ENCODE results near the gene RERE. TPM values are rescaled to one million over a fixed set of nuclear protein-coding genes. Genes with fewer than 3 reads are reported as not detected.

RERE gene
- total RNA-seq, 4 donors from 2014 or later, result 51.2 to 1,226 (median 253) TPM

DNA sequence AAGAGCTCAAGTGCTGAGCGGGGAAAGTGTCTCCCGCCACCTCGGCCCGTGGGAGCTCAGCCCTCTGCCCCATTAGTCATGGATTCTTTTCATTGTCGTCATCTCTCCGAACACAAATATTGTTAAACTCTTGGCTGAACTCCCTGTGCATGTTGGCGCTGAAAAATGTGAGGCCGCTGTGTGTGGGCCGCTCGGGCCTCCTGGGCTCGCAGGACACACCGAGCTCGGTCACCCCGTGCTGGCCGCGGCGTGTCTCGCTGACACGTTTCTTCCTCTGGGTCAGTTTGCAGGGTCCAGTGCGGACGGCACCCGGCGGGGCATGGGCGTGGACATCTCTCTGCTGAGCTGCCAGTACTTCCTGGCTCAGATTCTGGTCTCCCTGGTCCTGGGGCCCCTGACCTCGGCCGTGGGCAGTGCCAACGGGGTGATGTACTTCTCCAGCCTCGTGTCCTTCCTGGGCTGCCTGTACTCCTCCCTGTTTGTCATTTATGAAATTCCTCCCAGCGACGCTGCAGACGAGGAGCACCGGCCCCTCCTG, 473.9 kb downstream of the RERE start:
- H3K27ac ChIP-seq, result peak overlapping the region; percentile 86 to 88
- intact Hi-C loops (cut with DNase I; ENCODE audit: low total_unique reads), result no loop called here
- no peaks in the 10 kb centered on the region for H3K27me3 ChIP-seq
- peak overlapping the region in 1 of 2 donors; percentile 25 for H3K4me3 ChIP-seq
- DNase-seq, result peak; percentile 90
- peaks cover 5 to 8% of the 10 kb centered on the region in 2 donors for H3K4me1 ChIP-seq
- H3K9me3 ChIP-seq, result no peaks in the 10 kb centered on the region
- TF ChIP-seq POLR2A (IDR thresholded peaks at IDR 0.05) (no peak), CTCF (IDR thresholded peaks at IDR 0.05) (peak in 1 of 4 experiments; percentile 25)
- H3K36me3 ChIP-seq, result no peaks in the 10 kb centered on the region

DNA sequence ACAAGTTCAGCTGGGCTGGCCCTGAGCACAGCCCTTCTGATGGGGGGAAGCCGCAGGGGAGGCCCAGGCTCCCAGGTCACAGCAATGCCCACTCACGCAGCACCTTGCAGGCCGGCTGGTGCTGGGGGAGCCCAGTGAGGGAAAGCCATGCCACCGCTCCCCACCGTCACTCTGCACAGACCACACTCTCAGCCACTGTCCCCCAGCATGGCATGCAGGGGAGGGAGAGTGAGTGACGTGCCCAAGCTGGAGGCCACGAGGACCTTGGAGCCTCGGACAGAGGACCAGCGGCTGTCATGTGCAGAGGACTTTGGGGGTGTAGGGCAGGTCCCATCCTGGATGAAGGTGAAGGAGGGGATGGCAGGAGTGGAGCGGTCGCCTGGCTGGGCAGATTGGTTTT, 474.4 kb downstream of the RERE start:
- intact Hi-C loops (cut with DNase I; ENCODE audit: low total_unique reads), result no loop called here
- Histone ChIP-seq H3K9me3 (no peaks in the 10 kb centered on the region), H3K27ac (peak overlapping the region; percentile 86 to 88), H3K4me1 (peaks cover 5 to 8% of the 10 kb centered on the region in 2 donors), H3K27me3 (no peaks in the 10 kb centered on the region), H3K4me3 (no peak overlapping the region), H3K36me3 (no peaks in the 10 kb centered on the region)
- no peak for DNase-seq
- no peak for TF ChIP-seq POLR2A (IDR thresholded peaks at IDR 0.05)
- no peak for TF ChIP-seq CTCF (IDR thresholded peaks at IDR 0.05)

GRCh38 chr1:8342325-8342724, 475.1 kb downstream of the RERE start:
- Histone ChIP-seq H3K27me3 (no peaks in the 10 kb centered on the region), H3K27ac (peak overlapping the region; percentile 86 to 88), H3K36me3 (no peaks in the 10 kb centered on the region), H3K4me3 (no peak overlapping the region), H3K9me3 (no peaks in the 10 kb centered on the region), H3K4me1 (peaks cover 5 to 8% of the 10 kb centered on the region in 2 donors)
- intact Hi-C loops (cut with DNase I; ENCODE audit: low total_unique reads), result no loop called here
- peak in 1 of 2 donors; percentile 47 for DNase-seq
- TF ChIP-seq CTCF (IDR thresholded peaks at IDR 0.05) (peak in 2 of 4 experiments; percentile 4 to 7), POLR2A (IDR thresholded peaks at IDR 0.05) (no peak)

- intact Hi-C loops (cut with DNase I; ENCODE audit: low total_unique reads), result no loop called here
- Histone ChIP-seq H3K27ac (no peak overlapping the region), H3K4me1 (peaks cover 5 to 8% of the 10 kb centered on the region in 2 donors), H3K27me3 (no peaks in the 10 kb centered on the region), H3K4me3 (no peak overlapping the region), H3K9me3 (no peaks in the 10 kb centered on the region), H3K36me3 (no peaks in the 10 kb centered on the region)
- TF ChIP-seq POLR2A (IDR thresholded peaks at IDR 0.05), result no peak
- TF ChIP-seq CTCF (IDR thresholded peaks at IDR 0.05), result no peak
- no peak for DNase-seq
Observed at GRCh38 chr1:8340448-8340847, 477.0 kb downstream of the RERE start.

DNA sequence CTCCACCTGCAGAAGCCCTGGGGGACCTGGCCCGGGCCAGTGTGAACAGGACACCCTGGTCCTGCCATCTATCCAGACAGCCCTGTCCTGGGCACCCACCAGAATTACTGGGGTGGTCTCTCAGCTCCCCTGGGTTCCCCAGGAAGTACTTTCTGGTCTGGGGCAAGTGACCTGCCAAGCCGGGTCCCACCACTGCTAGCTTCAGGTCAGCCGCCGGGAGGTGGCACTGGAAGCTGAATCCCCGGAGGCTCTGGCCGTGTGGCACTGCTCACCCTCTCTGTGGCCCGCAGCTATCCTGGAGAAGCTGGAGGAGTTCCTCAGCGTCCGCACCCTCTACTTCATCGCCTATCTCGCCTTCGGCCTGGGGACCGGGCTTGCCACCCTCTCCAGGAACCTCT, 478.2 kb downstream of the RERE start:
- Histone ChIP-seq H3K4me1 (peaks cover 5 to 8% of the 10 kb centered on the region in 2 donors), H3K4me3 (no peak overlapping the region), H3K9me3 (no peaks in the 10 kb centered on the region), H3K27ac (no peak overlapping the region), H3K27me3 (no peaks in the 10 kb centered on the region), H3K36me3 (no peaks in the 10 kb centered on the region)
- no peak for TF ChIP-seq POLR2A (IDR thresholded peaks at IDR 0.05)
- TF ChIP-seq CTCF (IDR thresholded peaks at IDR 0.05), result no peak
- intact Hi-C loops (cut with DNase I; ENCODE audit: low total_unique reads), result no loop called here
- DNase-seq, result no peak

All from uterus (tissue), 4 donors.